GM12801 (cell line): Measurements from ENCODE around the gene FBXW11.

ENCODE experiments used
- CTCF ChIP-seq: IDR thresholded peaks from one replicate; pipeline ENCODE4 v1.5.1; 2011; ENCODE audit warnings: control low read depth; ENCODE audit not compliant: insufficient read length; ENCODE audit errors: extremely low read depth

Gene FBXW11

GRCh38 chr5:171956314-171956713 lies 50.1 kb downstream of the FBXW11 start:
- no peak for TF ChIP-seq CTCF

- TF ChIP-seq CTCF = no peak
Observed at GRCh38 chr5:171955761-171956160, 50.7 kb downstream of the FBXW11 start.

GRCh38 chr5:171954721-171955120 lies 51.7 kb downstream of the FBXW11 start:
- no peak for TF ChIP-seq CTCF

- no peak for TF ChIP-seq CTCF
Observed at GRCh38 chr5:171953860-171954701, 52.4 kb downstream of the FBXW11 start.

- no peak for TF ChIP-seq CTCF
Observed at GRCh38 chr5:171952021-171952420, 54.4 kb downstream of the FBXW11 start.

GRCh38 chr5:171951218-171951617 lies 55.2 kb downstream of the FBXW11 start:
- TF ChIP-seq CTCF = no peak

- TF ChIP-seq CTCF = no peak
Observed at GRCh38 chr5:171946000-171946781, 60.2 kb downstream of the FBXW11 start.
